ENCODE data around the gene PDE6A. TPM values are rescaled to one million over a fixed set of nuclear protein-coding genes. Genes with fewer than 3 reads are reported as not detected.
A peak's percentile ranks its signal among the peaks of the same experiment; 100 is the strongest.

PDE6A gene
- total RNA-seq, 1 experiment from 2014 or later, result 0.42 TPM

GRCh38 chr5:149960272-149961185, 15.9 kb upstream of the PDE6A start, which contains the start of gene SLC26A2:
Gene SLC26A2, plus strand, starts transcription at chr5:149960758. Its CDS starts 16,895 bp downstream, at chr5:149977653.
- intact Hi-C loops (cut with micrococcal nuclease), result loop anchor here (1.0 to 2.0 kb wide), 4 partner anchors 21 to 324 kb away; no protein-coding TSS in a partner anchor
- CTCF ChIA-PET, result interaction anchor here (0.6 to 29.3 kb wide), 38 partner anchors 8 to 607 kb away, joined by 3 to 1621 read pairs (median 8); partner anchors contain the start of genes HMGXB3 and TIGD6
- Mint-ChIP-seq H3K36me3 (ENCODE audit: insufficient read depth, unreplicated experiment) (peaks cover 33% of the 10 kb centered on the region), H3K4me1 (ENCODE audit: insufficient read depth, unreplicated experiment) (peaks cover 38% of the 10 kb centered on the region), H3K27ac (ENCODE audit: low read depth, unreplicated experiment) (peak within 1 kb of the TSS; percentile 97), H3K9me3 (ENCODE audit: unreplicated experiment) (no peaks in the 10 kb centered on the region), H3K27me3 (ENCODE audit: insufficient read depth, unreplicated experiment) (no peaks in the 10 kb centered on the region), H3K4me3 (ENCODE audit: unreplicated experiment) (peak within 1 kb of the TSS; percentile 96)
- BruUV-seq (replicated peaks), result no TSS peak
- TF ChIP-seq, protein P1, sequence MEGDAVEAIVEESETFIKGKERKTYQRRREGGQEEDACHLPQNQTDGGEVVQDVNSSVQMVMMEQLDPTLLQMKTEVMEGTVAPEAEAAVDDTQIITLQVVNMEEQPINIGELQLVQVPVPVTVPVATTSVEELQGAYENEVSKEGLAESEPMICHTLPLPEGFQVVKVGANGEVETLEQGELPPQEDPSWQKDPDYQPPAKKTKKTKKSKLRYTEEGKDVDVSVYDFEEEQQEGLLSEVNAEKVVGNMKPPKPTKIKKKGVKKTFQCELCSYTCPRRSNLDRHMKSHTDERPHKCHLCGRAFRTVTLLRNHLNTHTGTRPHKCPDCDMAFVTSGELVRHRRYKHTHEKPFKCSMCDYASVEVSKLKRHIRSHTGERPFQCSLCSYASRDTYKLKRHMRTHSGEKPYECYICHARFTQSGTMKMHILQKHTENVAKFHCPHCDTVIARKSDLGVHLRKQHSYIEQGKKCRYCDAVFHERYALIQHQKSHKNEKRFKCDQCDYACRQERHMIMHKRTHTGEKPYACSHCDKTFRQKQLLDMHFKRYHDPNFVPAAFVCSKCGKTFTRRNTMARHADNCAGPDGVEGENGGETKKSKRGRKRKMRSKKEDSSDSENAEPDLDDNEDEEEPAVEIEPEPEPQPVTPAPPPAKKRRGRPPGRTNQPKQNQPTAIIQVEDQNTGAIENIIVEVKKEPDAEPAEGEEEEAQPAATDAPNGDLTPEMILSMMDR (IDR thresholded peaks at IDR 0.05; ENCODE audit: unreplicated experiment), result no peak
- POLR2A ChIA-PET, result interaction anchor here (0.6 to 9.1 kb wide), 43 partner anchors 9 to 829 kb away, joined by 3 to 187 read pairs (median 6); partner anchors contain the start of genes HMGXB3, PDE6A, PPARGC1B and RPS14
- DNase-seq (ENCODE audit: unreplicated experiment), result peak; percentile 100

- H3K4me3 Mint-ChIP-seq (ENCODE audit: unreplicated experiment), result peak overlapping the region; percentile 96
- peaks cover 31% of the 10 kb centered on the region for H3K36me3 Mint-ChIP-seq (ENCODE audit: insufficient read depth, unreplicated experiment)
- POLR2A ChIA-PET, result interaction anchor here (0.6 to 9.1 kb wide), 36 partner anchors 8 to 490 kb away, joined by 3 to 187 read pairs (median 7); partner anchors contain the start of genes HMGXB3, PDE6A, PPARGC1B and RPS14
- peak; percentile 89 for DNase-seq (ENCODE audit: unreplicated experiment)
- H3K27ac Mint-ChIP-seq (ENCODE audit: low read depth, unreplicated experiment), result peak overlapping the region; percentile 97
- no TSS peak for BruUV-seq (replicated peaks)
- no peaks in the 10 kb centered on the region for H3K27me3 Mint-ChIP-seq (ENCODE audit: insufficient read depth, unreplicated experiment)
- no peaks in the 10 kb centered on the region for H3K9me3 Mint-ChIP-seq (ENCODE audit: unreplicated experiment)
- TF ChIP-seq, protein P1 (IDR thresholded peaks at IDR 0.05; ENCODE audit: unreplicated experiment), result peak; percentile 74
- CTCF ChIA-PET, result interaction anchor here (0.6 to 29.3 kb wide), 38 partner anchors 8 to 1092 kb away, joined by 3 to 1621 read pairs (median 5); partner anchors contain the start of genes HMGXB3, PDE6A and TIGD6
- intact Hi-C loops (cut with micrococcal nuclease), result loop anchor here (1.0 to 2.0 kb wide), 4 partner anchors 20 to 106 kb away; no protein-coding TSS in a partner anchor
- peaks cover 35% of the 10 kb centered on the region for H3K4me1 Mint-ChIP-seq (ENCODE audit: insufficient read depth, unreplicated experiment)
Observed at GRCh38 chr5:149959406-149960236, 15.0 kb upstream of the PDE6A start.

- no TSS peak for BruUV-seq (replicated peaks)
- Mint-ChIP-seq H3K4me3 (ENCODE audit: unreplicated experiment) (no peak overlapping the region), H3K9me3 (ENCODE audit: unreplicated experiment) (no peaks in the 10 kb centered on the region), H3K27me3 (ENCODE audit: insufficient read depth, unreplicated experiment) (no peaks in the 10 kb centered on the region), H3K36me3 (ENCODE audit: insufficient read depth, unreplicated experiment) (peaks cover 17% of the 10 kb centered on the region), H3K27ac (ENCODE audit: low read depth, unreplicated experiment) (no peak overlapping the region), H3K4me1 (ENCODE audit: insufficient read depth, unreplicated experiment) (peaks cover 33% of the 10 kb centered on the region)
- intact Hi-C loops (cut with micrococcal nuclease), result no loop called here
- CTCF ChIA-PET, result interaction anchor here (0.8 to 29.3 kb wide), 17 partner anchors 7 to 321 kb away, joined by 3 to 1621 read pairs (median 17); no protein-coding TSS in a partner anchor
- TF ChIP-seq, protein P1 (IDR thresholded peaks at IDR 0.05; ENCODE audit: unreplicated experiment), result no peak
- POLR2A ChIA-PET, result interaction anchor here (1.2 to 8.2 kb wide), 7 partner anchors 12 to 119 kb away, joined by 4 to 186 read pairs (median 58); partner anchors contain the start of gene PDE6A
- no peak for DNase-seq (ENCODE audit: unreplicated experiment)
Observed at GRCh38 chr5:149957855-149958254, 13.3 kb upstream of the PDE6A start.

All from MCF 10A (cell line).